NCI-H1694 treated with DMSO at 0.1 percent for 48 hours (cell line): Measurements from ENCODE around the gene CAMSAP1.

Experiments
- DNase-seq: peaks from one replicate; lab custom pipeline; 2025; lab: John Stamatoyannopoulos, UW

CAMSAP1 gene

DNA sequence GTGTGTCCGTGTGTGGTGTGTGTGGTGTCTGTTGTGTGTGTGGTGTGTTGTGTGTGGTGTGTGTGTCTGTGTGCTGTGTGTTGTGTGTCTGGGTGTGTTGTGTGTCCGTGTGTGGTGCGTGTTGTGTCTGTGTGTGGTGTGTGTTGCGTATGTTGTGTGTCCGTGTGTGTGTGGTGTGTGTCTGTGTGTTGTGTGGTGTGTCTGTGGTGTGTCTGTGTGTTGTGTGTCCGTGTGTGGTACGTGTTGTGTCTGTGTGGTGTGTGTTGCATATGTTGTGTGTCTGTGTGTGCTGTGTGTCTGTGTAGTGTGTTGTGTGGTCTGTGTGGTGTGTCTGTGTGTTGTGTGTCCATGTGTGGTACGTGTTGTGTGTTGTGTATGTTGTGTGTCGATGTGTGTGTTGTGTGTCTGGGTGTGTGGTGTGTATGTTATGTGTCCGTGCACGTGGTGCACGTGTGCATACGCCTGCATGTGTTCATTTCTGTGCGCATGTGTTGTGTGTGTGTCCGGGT is 133.1 kb downstream of the CAMSAP1 start:
- DNase-seq = no peak

DNA sequence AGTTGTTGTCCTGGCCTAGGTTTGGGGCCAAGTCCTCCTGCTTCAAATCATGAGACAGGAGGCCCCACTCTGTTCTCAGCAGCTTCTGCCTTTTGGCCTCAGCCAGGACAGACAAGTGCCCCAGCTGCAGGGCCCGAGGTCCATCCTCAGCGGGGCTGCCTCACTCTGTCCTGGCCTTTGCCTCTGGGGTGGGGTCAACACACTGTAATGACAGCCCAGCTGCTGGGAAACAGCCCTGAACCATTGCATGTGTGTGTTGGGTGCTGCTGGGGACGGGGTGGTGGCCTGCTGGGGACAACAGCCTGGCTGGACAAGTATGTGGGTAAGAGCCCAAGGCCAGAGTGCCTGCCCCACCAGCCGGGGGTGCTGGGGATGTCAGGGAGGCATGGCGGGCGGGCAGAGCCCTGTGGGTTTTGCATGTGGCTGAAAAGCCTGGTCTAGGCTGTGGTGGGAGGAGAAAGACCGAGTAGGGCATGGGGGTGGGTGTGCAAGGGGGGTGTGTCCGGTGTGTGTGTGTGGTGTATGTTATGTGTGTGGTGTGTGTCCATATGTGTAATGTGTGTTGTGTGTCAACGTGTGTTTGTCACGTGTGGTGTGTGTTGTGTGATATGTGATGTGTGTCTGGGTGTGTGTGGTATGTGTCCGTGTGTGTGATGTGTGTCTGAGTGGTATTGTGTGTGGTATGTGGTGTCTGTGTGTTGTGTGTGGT is 133.7 kb downstream of the CAMSAP1 start:
- DNase-seq = no peak

DNA sequence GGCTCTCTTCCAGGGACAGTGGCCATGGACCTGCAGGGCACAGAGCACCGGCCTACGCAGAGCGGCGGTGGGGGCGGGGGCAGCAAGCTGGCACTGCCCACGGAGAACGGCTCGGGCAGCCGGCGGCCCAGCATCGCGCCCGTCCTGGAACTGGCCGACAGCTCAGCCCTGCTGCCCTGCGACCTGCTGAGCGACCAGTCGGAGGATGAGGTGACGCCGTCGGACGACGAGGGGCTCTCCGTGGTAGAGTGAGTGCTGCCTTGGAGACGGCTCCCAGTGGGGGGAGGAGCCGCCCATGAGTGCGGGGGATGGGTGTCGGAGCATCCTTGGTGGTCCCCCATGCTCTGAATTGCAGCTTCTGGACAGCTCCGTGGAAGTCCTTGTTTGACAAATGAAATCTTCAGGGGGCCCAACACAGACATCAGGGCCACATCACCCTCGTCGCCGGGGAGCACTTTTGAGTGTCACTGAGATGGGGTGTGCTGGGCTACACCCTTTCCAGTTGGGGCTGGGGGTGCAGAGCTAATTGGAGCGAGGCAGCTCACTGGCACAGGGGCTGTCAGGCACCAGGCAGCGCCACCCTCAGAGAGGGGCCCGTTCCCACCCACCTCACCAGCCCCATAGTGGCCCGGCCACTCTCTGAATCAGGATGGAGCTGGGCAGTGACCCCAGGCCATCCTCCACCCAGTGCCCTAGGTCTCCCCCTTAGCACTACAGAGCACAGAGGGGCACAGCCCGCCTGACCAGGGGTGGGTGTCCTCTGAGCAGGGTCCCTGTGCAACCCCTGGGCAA is 134.4 kb downstream of the CAMSAP1 start:
- DNase-seq = no peak

- DNase-seq = no peak
Observed at GRCh38 chr9:135772056-135772646, 135.2 kb downstream of the CAMSAP1 start.

GRCh38 chr9:135771401-135772051 is 135.8 kb downstream of the CAMSAP1 start:
- DNase-seq = no peak

DNA sequence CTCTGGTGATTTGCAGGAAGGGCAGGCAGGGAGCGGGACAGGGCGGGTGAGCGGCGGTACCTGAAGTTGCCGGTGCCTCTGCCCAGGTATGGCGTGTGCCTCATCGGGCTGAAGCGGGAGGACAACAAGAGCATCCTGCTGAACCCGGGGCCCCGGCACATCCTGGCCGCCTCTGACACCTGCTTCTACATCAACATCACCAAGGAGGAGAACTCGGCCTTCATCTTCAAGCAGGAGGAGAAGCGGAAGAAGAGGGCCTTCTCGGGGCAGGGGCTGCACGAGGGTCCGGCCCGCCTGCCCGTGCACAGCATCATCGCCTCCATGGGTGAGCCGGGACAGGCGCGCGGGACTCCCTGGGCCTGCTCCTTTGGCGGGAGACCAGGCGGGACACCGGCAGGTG is 136.6 kb downstream of the CAMSAP1 start:
- no peak for DNase-seq

- no peak for DNase-seq
Observed at GRCh38 chr9:135770203-135770535, 137.2 kb downstream of the CAMSAP1 start.

DNA sequence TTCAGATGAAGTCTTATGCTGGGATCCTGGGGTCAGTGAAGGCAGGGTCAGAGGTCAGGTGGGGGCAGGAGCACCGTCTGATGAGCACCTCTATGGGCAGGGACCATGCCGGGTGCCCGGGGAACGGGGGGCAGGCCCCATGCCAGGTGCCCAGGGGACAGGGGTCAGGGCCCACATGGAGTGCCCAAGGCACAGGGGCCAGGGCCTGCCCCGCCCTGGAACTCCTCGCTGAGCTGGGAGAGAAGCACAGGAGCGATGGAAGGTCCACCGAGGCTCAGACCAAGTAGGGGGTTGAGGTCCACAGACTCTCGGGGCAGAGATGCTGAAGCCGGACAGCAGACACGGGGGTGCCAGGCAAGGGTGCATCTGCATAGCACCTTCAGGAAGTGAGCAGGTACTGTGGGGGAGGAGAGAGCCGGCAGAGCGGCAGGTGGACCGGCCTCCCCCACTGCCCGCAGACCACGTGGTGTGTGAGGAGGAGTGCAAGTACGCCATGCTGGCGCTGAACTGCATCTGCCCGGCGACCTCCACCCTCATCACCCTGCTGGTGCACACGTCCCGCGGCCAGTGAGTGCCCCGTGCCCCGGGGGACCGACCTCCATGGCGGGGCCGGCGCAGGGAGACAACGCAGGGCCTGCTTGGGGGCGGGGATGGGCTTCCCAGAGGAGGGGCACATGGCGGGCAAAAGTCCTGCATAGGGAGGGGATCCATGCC is 137.7 kb downstream of the CAMSAP1 start:
- no peak for DNase-seq

GRCh38 chr9:135768516-135769218 is 138.7 kb downstream of the CAMSAP1 start:
- DNase-seq = no peak

DNA sequence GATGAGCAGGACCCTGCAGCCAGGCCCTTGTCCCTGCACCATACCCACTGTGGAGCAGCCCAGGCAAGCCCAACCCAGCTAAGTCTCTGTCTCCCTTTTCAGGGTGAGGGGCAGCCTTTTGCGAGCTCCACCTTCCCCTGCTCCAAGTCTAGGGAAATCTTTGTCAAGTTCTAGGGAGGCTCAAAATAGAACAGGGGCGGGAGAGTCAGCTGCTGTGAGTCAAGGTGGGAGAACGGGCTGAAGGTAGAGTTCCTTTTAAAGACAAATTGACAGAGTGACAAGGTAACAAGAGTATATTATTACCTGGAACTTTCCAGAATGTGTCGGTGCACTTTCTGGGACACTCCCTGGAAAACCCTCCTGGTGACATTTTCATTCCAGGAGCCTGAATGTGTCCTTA is 140.6 kb downstream of the CAMSAP1 start:
- no peak for DNase-seq

DNA sequence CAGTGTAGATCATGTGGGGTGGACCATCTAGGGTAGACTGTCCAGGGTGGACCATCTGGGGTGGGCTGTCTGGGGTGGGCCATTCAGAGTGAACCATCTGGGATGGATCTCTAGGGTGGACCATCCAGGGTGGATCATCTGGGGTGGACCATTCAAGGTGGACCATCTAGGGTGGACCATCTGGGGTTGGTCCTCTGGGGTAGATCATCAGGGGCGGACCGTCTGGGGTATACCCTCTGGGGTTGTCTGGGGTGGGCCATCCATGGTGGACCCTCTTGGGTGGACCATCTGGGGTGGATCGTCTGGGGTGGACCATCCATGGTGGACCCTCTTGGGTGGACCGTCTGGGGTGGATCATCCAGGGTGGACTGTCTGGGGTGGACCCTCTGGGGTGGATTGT is 141.1 kb downstream of the CAMSAP1 start:
- no peak for DNase-seq

- DNase-seq = no peak
Observed at GRCh38 chr9:135765416-135765815, 141.9 kb downstream of the CAMSAP1 start.

GRCh38 chr9:135764731-135765130 is 142.6 kb downstream of the CAMSAP1 start:
- DNase-seq = no peak

- DNase-seq = no peak
Observed at GRCh38 chr9:135763716-135764446, 143.5 kb downstream of the CAMSAP1 start.

DNA sequence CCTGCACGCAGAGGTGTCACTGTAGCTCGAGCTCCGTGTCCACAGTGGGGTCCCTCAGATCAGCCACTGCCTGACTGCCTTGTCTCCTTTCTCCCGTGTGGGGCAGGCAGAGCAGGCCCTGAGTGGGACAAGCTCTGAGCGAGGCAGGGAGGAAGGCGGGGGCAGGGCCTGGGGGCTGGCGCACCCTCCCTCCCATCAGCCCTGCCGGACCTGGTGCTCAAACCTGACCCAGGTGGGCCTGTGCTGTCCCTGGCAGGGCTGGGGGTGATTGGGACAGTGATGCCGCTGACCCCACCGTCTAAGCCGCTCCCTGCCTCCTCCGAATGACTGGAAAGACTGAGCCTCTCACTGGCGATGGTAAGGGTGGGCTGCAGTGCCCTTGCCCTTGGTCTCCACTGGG is 144.4 kb downstream of the CAMSAP1 start:
- no peak for DNase-seq

- DNase-seq = no peak
Observed at GRCh38 chr9:135761845-135762168, 145.5 kb downstream of the CAMSAP1 start.

GRCh38 chr9:135761150-135761844 is 146.0 kb downstream of the CAMSAP1 start:
- DNase-seq = no peak

- DNase-seq = no peak
Observed at GRCh38 chr9:135760465-135760864, 146.9 kb downstream of the CAMSAP1 start.

DNA sequence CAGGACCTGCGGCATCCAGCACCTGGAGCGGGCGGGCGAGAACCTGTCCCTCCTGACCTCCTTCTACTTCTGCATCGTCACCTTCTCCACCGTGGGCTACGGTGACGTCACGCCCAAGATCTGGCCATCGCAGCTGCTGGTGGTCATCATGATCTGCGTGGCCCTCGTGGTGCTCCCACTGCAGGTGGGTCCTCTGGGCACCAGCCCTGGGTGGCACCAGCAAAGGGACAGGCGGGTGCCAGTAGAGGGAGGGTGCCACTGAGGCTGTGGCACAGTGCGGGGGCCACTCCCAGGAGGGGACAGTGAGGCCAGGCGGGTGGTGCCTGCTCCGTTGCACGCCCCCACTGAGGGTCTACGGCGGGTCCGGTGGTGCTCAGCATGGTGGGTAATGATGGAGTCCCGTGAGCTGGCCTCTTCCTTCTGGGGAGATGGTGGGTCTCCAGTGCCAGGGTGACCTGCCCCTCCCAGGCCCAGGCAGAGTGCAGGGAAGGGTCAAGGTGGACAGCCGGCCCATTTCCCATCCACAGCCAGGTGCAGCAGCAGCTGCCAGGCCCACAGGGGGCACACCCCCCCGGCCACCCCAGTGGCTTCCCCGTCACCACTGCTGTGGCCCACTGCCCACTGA is 147.6 kb downstream of the CAMSAP1 start:
- DNase-seq = no peak

DNA sequence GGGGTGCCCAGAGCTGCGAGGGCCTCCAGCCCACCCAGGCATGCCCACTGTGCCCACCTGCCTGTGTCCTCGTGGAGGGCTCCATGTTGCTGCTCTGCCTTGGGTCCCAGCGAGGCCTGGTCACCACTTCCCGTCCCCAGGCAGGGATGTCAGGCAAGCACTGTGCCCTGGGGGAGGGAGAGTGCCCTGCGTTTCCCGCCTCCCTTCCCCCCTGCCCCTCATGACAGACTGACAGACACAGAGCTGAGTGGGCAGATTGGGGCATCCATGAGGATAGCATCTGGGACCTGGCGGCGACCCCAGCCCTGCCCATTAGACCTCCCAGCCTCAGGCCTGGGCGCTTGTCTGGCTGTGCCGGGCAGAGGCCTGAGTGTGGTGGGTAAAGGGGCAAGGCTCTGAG is 148.5 kb downstream of the CAMSAP1 start:
- no peak for DNase-seq
